Kidney (tissue), 14 donors: ENCODE results near the gene CYB5R4. TPM values are rescaled to one million over a fixed set of nuclear protein-coding genes. Genes with fewer than 3 reads are reported as not detected.
"Not testable (repeated sequence)": the region's sequence is repeated elsewhere in the genome, so short reads cannot be mapped to it uniquely, and the experiment has no call there.

ENCODE experiments used
- DNase-seq, 5 donors: peaks; one replicate each; pipeline ENCODE4 v3.0.0-alpha.2; 2013 to 2020
- FAIRE-seq: peaks from 2 replicates; lab custom pipeline; 2012; peaks lifted over from hg19 to GRCh38; lab: Jason Lieb, UNC
- H3K27ac ChIP-seq, 2 donors: one replicate each; pipeline ENCODE4 v1.7.0; 2013; ENCODE audit warnings: low read depth in 2 of 2, low read length in 2 of 2, inconsistent platforms in 1 of 2
- H3K27me3 ChIP-seq: one replicate; pipeline ENCODE4 v1.7.1; 2013; ENCODE audit warnings: low read length, inconsistent platforms; ENCODE audit not compliant: control insufficient read depth, insufficient read depth
- H3K36me3 ChIP-seq, 3 donors: one replicate each; pipeline versions ENCODE4 v1.7.0 to v1.7.1; 2013; ENCODE audit warnings: low read length in 3 of 3, control low read depth in 1 of 3, inconsistent platforms in 1 of 3; ENCODE audit not compliant: insufficient read depth in 3 of 3, control insufficient read depth in 2 of 3
- H3K4me1 ChIP-seq, 3 donors: one replicate each; pipeline versions ENCODE4 v1.7.0 to v1.7.1; 2013; ENCODE audit warnings: low read length in 3 of 3, inconsistent platforms in 1 of 3, low read depth in 1 of 3; ENCODE audit not compliant: control insufficient read depth in 2 of 3, insufficient read depth in 2 of 3
- H3K4me3 ChIP-seq, 3 donors: one replicate each; pipeline versions ENCODE4 v1.7.0 to v1.8.1; 2013; ENCODE audit warnings: low read length in 3 of 3, control low read depth in 1 of 3, inconsistent platforms in 1 of 3
- H3K9ac ChIP-seq, 3 donors: one replicate each; pipeline versions ENCODE4 v1.7.0 to v1.7.1; 2013; ENCODE audit warnings: low read length in 3 of 3, control low read depth in 1 of 3, inconsistent platforms in 1 of 3
- H3K9me3 ChIP-seq, 3 donors: one replicate each; pipeline versions ENCODE4 v1.7.0 to v1.7.1; 2013; ENCODE audit warnings: low read length in 3 of 3, control low read depth in 1 of 3, inconsistent platforms in 1 of 3; ENCODE audit not compliant: control insufficient read depth in 2 of 3, insufficient read depth in 1 of 3
- CTCF ChIP-seq: IDR thresholded peaks from 3 replicates; pipeline ENCODE4 v1.5.1; 2012; ENCODE audit warnings: mild to moderate bottlenecking, moderate library complexity, borderline replicate concordance; ENCODE audit not compliant: insufficient read depth; ENCODE audit errors: extremely low read depth
- intact Hi-C: fragments of 100-400 bp; cut with DNase I; formaldehyde crosslinking; loops from one replicate; pipeline ENCODE4 v1.11.1; 2022
- polyA plus RNA-seq: library from polyadenylated mRNA; stranded (reverse); fragments of 350-450 nt; fragmentation: Illumina TruSeq; extraction: RNeasy Lipid Tissue Mini Kit (QIAGEN cat#74804); gene quantifications from one replicate; pipeline ENCODE4 v1.2.3, GENCODE V29; 2014; ENCODE audit warnings: low read depth, low replicate concordance; ENCODE audit not compliant: insufficient read depth
- total RNA-seq: library from RNA; stranded (reverse); fragmentation: NEBNext Ultra II Directional; extraction: Animal tissue kit (Norgen Biotek cat#: 25700); gene quantifications from one replicate; pipeline ENCODE4 v1.2.1, GENCODE V29; 2021
- donor health status: control.
- donor health status: control.
- donor health status: control.
- donor health status: control.
- donor health status: control.
- donor health status: DM: yes; HTN: yes; CAD: no.
- donor health status: Normal renal cell carcinoma (clear cell type).

CYB5R4 gene
- total and polyA plus RNA-seq, 2 donors from 2014 or later = 8.0 to 18.7 TPM

GRCh38 chr6:83904395-83904794, 44.9 kb downstream of the CYB5R4 start:
- Histone ChIP-seq H3K4me3 (no peak overlapping the region), H3K27ac (no peak overlapping the region), H3K4me1 (no peaks in the 10 kb centered on the region), H3K36me3 (no peaks in the 10 kb centered on the region), H3K9me3 (no peaks in the 10 kb centered on the region), H3K9ac (no peak overlapping the region), H3K27me3 (no peaks in the 10 kb centered on the region)
- TF ChIP-seq CTCF = no peak
- intact Hi-C loops = no loop called here
- FAIRE-seq = no peak
- no peak for DNase-seq

GRCh38 chr6:83905648-83906047, 46.2 kb downstream of the CYB5R4 start:
- FAIRE-seq (no peak), DNase-seq (peak in 1 of 5 donors; percentile 45)

GRCh38 chr6:83907623-83908390, 48.3 kb downstream of the CYB5R4 start:
- FAIRE-seq, H3K36me3 ChIP-seq: not testable (repeated sequence)

More at GRCh38 chr6:83905648-83906047, 46.2 kb downstream of the CYB5R4 start:
- intact Hi-C loops = no loop called here
- TF ChIP-seq CTCF = no peak
- Histone ChIP-seq H3K9me3 (no peaks in the 10 kb centered on the region), H3K27me3 (no peaks in the 10 kb centered on the region), H3K4me3 (no peak overlapping the region), H3K36me3 (no peaks in the 10 kb centered on the region), H3K4me1 (no peaks in the 10 kb centered on the region), H3K27ac (no peak overlapping the region), H3K9ac (no peak overlapping the region)

GRCh38 chr6:83908813-83909212, 49.3 kb downstream of the CYB5R4 start:
- Histone ChIP-seq H3K36me3 (no peaks in the 10 kb centered on the region), H3K4me1 (no peaks in the 10 kb centered on the region), H3K9me3 (no peaks in the 10 kb centered on the region), H3K27me3 (no peaks in the 10 kb centered on the region), H3K27ac (no peak overlapping the region), H3K4me3 (no peak overlapping the region), H3K9ac (no peak overlapping the region)
- no peak for DNase-seq
- intact Hi-C loops = no loop called here
- no peak for FAIRE-seq
- TF ChIP-seq CTCF = no peak

More at GRCh38 chr6:83907623-83908390, 48.3 kb downstream of the CYB5R4 start:
- DNase-seq, intact Hi-C loops, H3K9me3 ChIP-seq, H3K9ac ChIP-seq, H3K4me1 ChIP-seq, H3K27me3 ChIP-seq, H3K27ac ChIP-seq, H3K4me3 ChIP-seq: not testable (repeated sequence)
